Mucosa of stomach (tissue), 1 donor: ENCODE results near the gene FDX2.

Experiments used
- H3K27me3 ChIP-seq: one replicate; pipeline ENCODE4 v1.7.0; 2013; ENCODE audit warnings: mild to moderate bottlenecking, low read length; ENCODE audit not compliant: control insufficient read depth, insufficient read depth
- H3K36me3 ChIP-seq: one replicate; pipeline ENCODE4 v1.7.0; 2013; ENCODE audit warnings: low read length; ENCODE audit not compliant: control insufficient read depth, insufficient read depth
- H3K4me1 ChIP-seq: one replicate; pipeline ENCODE4 v1.7.0; 2013; ENCODE audit warnings: mild to moderate bottlenecking, low read length; ENCODE audit not compliant: control insufficient read depth, insufficient read depth
- H3K4me3 ChIP-seq: one replicate; pipeline ENCODE4 v1.7.0; 2013; ENCODE audit warnings: low read length
- H3K9ac ChIP-seq: one replicate; pipeline ENCODE4 v1.7.0; 2013; ENCODE audit warnings: mild to moderate bottlenecking, low read length, moderate library complexity
- H3K9me3 ChIP-seq: one replicate; pipeline ENCODE4 v1.7.0; 2013; ENCODE audit warnings: mild to moderate bottlenecking, low read length, moderate library complexity; ENCODE audit not compliant: control insufficient read depth
- donor health status: Pancreatic carcinoma.

FDX2 gene

GRCh38 chr19:10269333-10270179 lies 46.3 kb downstream of the FDX2 start:
- Histone ChIP-seq H3K9me3 (no peaks in the 10 kb centered on the region), H3K4me1 (peaks cover 18% of the 10 kb centered on the region), H3K9ac (peak overlapping the region; percentile 49), H3K27me3 (peaks cover 26% of the 10 kb centered on the region), H3K36me3 (no peaks in the 10 kb centered on the region), H3K4me3 (peak overlapping the region; percentile 19)

DNA sequence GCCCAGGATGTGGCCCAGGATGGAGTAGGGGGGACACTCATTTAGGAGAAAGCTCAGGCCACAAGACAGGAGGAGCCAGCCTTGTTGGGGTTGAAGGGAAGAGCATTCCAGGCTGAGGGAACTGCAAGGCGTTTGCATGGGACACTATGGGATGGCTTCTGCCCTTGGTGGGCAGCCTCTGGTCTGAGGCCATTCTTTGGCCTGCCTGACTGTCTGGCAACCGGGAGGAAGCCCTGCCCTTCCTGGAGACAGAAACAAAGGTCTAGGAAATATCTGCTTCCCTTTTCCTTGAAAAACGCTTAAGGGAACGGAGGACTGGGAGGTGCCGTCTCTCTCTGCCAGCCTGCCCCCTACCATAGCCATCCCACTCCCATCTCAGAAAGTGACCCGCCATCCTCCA lies 47.7 kb downstream of the FDX2 start:
- Histone ChIP-seq H3K36me3 (no peaks in the 10 kb centered on the region), H3K9me3 (no peaks in the 10 kb centered on the region), H3K4me1 (peaks cover 18% of the 10 kb centered on the region), H3K9ac (no peak overlapping the region), H3K27me3 (peaks cover 26% of the 10 kb centered on the region), H3K4me3 (no peak overlapping the region)

- Histone ChIP-seq H3K27me3 (peaks cover 23% of the 10 kb centered on the region), H3K4me1 (peaks cover 18% of the 10 kb centered on the region), H3K9ac (no peak overlapping the region), H3K4me3 (no peak overlapping the region), H3K36me3 (no peaks in the 10 kb centered on the region), H3K9me3 (no peaks in the 10 kb centered on the region)
These were observed 49.1 kb downstream of the FDX2 start for GRCh38 chr19:10266706-10267105.

DNA sequence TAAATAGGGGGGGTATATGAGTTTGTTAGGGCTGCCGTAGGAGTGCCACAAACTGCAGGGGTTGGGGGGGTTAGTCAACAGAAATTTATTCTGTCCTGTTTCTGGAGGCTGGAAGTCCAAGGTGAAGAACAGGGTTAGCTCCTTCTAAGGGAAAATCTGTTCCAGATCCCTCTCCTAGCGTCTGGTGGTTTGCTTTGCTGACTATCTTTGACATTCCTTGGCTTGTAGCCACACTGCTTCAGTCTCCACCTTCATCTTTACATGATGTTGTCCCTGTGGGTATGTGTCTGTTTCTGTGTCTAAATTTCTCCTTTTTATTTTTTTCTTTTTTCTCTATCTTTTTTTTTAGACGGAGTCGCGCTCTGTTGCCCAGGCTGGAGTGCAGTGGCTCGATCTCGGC lies 53.0 kb downstream of the FDX2 start:
- H3K27me3 ChIP-seq, result no peaks in the 10 kb centered on the region
- no peaks in the 10 kb centered on the region for H3K36me3 ChIP-seq
- no peak overlapping the region for H3K9ac ChIP-seq
- no peaks in the 10 kb centered on the region for H3K9me3 ChIP-seq
- H3K4me1 ChIP-seq, result peaks cover 21% of the 10 kb centered on the region
- no peak overlapping the region for H3K4me3 ChIP-seq

DNA sequence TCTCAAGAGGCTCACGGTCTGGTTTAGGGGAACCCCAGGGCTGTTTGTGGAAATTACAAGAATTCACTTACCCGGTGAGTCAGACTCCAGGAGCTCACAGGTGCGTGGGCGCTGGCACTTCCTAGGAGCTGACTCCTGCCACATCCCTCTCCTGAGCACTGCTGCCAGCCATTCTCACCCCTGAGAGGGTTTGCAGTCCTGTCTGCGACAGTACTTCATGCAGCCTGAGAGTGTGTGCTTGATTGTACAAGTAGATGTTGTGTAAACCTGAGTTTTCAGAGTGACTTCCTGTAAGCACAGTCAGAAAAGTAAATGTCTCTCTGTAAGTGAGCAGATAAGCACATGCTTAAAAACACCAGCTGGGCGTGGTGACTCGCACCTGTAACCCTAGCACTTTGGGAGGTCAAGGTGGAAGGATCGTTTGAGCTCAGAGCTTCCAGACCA lies 55.7 kb downstream of the FDX2 start:
- Histone ChIP-seq H3K9ac (no peak overlapping the region), H3K36me3 (peaks cover 2% of the 10 kb centered on the region), H3K27me3 (no peaks in the 10 kb centered on the region), H3K4me1 (peaks cover 21% of the 10 kb centered on the region), H3K4me3 (no peak overlapping the region), H3K9me3 (no peaks in the 10 kb centered on the region)
